Activated T-helper 9 cell treated with anti-CD3 and anti-CD28 coated beads, Interleukin-2, amount 50 U/mL, for 16 hours (primary cell): ENCODE results near the gene LRRC19.

Experiments used
- DNase-seq: peaks from one replicate; pipeline ENCODE4 v3.0.0-alpha.2; 2020; ENCODE audit warnings: low read depth

Gene LRRC19

GRCh38 chr9:26955921-26956859 is 49.3 kb downstream of the LRRC19 start, which contains the start of gene IFT74:
Gene IFT74, plus strand, starts transcription at chr9:26956412. Its CDS starts 5,556 bp downstream, at chr9:26961968.
- peak; percentile 89 for DNase-seq

GRCh38 chr9:26955222-26955903 is 50.1 kb downstream of the LRRC19 start:
- DNase-seq = no peak

- no peak for DNase-seq
These were observed 51.4 kb downstream of the LRRC19 start for GRCh38 chr9:26954050-26954508.

- DNase-seq = no peak
These were observed 53.7 kb downstream of the LRRC19 start for GRCh38 chr9:26951794-26952193.

GRCh38 chr9:26950521-26950920 is 55.0 kb downstream of the LRRC19 start:
- no peak for DNase-seq

- DNase-seq = no peak
These were observed 55.8 kb downstream of the LRRC19 start for GRCh38 chr9:26949637-26950069.

GRCh38 chr9:26947736-26948135 is 57.7 kb downstream of the LRRC19 start:
- DNase-seq = peak; percentile 13

- peak; percentile 78 for DNase-seq
These were observed 58.4 kb downstream of the LRRC19 start, which contains the start of gene PLAA for GRCh38 chr9:26946753-26947727. Gene PLAA, minus strand, starts transcription at chr9:26947242. Its CDS starts 197 bp downstream, at chr9:26947045.

- no peak for DNase-seq
These were observed 59.9 kb downstream of the LRRC19 start for GRCh38 chr9:26945591-26945990.
